GM19035 (cell line): ENCODE data around the gene ELFN1.

ENCODE experiments used
- ATAC-seq: cut with Tn5 transposase; IDR thresholded peaks from one replicate; pipeline ENCODE4 v1.9.1; 2021; ENCODE audit not compliant: unreplicated experiment

ELFN1 gene

GRCh38 chr7:1642291-1642731, 27.8 kb upstream of the ELFN1 start:
- no peak for ATAC-seq

- ATAC-seq: no peak
These were observed 26.6 kb upstream of the ELFN1 start for GRCh38 chr7:1643270-1644092.

- no peak for ATAC-seq
These were observed 25.6 kb upstream of the ELFN1 start for GRCh38 chr7:1644341-1645070.

GRCh38 chr7:1645071-1645409, 25.0 kb upstream of the ELFN1 start:
- no peak for ATAC-seq

- ATAC-seq: no peak
These were observed 24.6 kb upstream of the ELFN1 start for GRCh38 chr7:1645476-1645875.

- no peak for ATAC-seq
These were observed 23.7 kb upstream of the ELFN1 start for GRCh38 chr7:1646391-1646790.

GRCh38 chr7:1646957-1647891, 22.9 kb upstream of the ELFN1 start:
- no peak for ATAC-seq

GRCh38 chr7:1647961-1648672, 22.0 kb upstream of the ELFN1 start:
- no peak for ATAC-seq

GRCh38 chr7:1649751-1650326, 20.2 kb upstream of the ELFN1 start:
- ATAC-seq: no peak

- ATAC-seq: no peak
These were observed 19.6 kb upstream of the ELFN1 start for GRCh38 chr7:1650363-1651030.

- ATAC-seq: no peak
These were observed 19.0 kb upstream of the ELFN1 start for GRCh38 chr7:1651031-1651446.

- ATAC-seq: no peak
These were observed 18.2 kb upstream of the ELFN1 start for GRCh38 chr7:1651891-1652290.

- ATAC-seq: no peak
These were observed 16.6 kb upstream of the ELFN1 start for GRCh38 chr7:1653500-1653899.

GRCh38 chr7:1654111-1654510, 16.0 kb upstream of the ELFN1 start:
- ATAC-seq: no peak

- no peak for ATAC-seq
These were observed 15.2 kb upstream of the ELFN1 start for GRCh38 chr7:1654738-1655475.

- no peak for ATAC-seq
These were observed 10.4 kb upstream of the ELFN1 start for GRCh38 chr7:1659696-1660095.

- no peak for ATAC-seq
These were observed 8.6 kb upstream of the ELFN1 start for GRCh38 chr7:1661461-1661860.

- no peak for ATAC-seq
These were observed 8.0 kb upstream of the ELFN1 start for GRCh38 chr7:1662101-1662500.

GRCh38 chr7:1662767-1663166, 7.3 kb upstream of the ELFN1 start:
- no peak for ATAC-seq
